GM23338 (cell line): ENCODE results near the gene HCN2. TPM values are rescaled to one million over a fixed set of nuclear protein-coding genes. Genes with fewer than 3 reads are reported as not detected.

ENCODE experiments used
- CREB1 ChIP-seq: fragments of 250-450 bp; sonication (Bioruptor Pico); IDR thresholded peaks from 2 replicates; pipeline ENCODE4 v1.5.0; 2020; ENCODE audit warnings: low read depth, mild to moderate bottlenecking, moderate library complexity
- ETS1 ChIP-seq: IDR thresholded peaks from 2 replicates; pipeline ENCODE4 v1.6.1; 2016; ENCODE audit warnings: antibody characterized with exemption
- EZH2 ChIP-seq: fragments of 200-600 bp; sonication (generic); IDR thresholded peaks from one replicate; pipeline ENCODE4 v1.8.0; 2017; ENCODE audit warnings: antibody characterized with exemption, mild to moderate bottlenecking, low read depth; ENCODE audit not compliant: unreplicated experiment
- EZH2phosphoT487 ChIP-seq: fragments of 200-600 bp; sonication (generic); IDR thresholded peaks from one replicate; pipeline ENCODE4 v1.8.1; 2018; ENCODE audit warnings: antibody characterized with exemption; ENCODE audit not compliant: unreplicated experiment
- NANOG ChIP-seq: IDR thresholded peaks from 2 replicates; pipeline ENCODE4 v1.6.1; 2016; ENCODE audit warnings: antibody characterized with exemption, borderline replicate concordance
- REST ChIP-seq: IDR thresholded peaks from one replicate; pipeline ENCODE4 v1.6.1; 2018; ENCODE audit warnings: antibody characterized with exemption; ENCODE audit not compliant: unreplicated experiment
- ZNF114 ChIP-seq: fragments of 250-450 bp; sonication (Bioruptor Pico); IDR thresholded peaks from 2 replicates; pipeline ENCODE4 v1.5.0; 2020; ENCODE audit warnings: mild to moderate bottlenecking, moderate library complexity
- ZNF331 ChIP-seq: fragments of 250-450 bp; sonication (Bioruptor Pico); IDR thresholded peaks from 2 replicates; pipeline ENCODE4 v1.5.0; 2020; ENCODE audit warnings: low read depth, mild to moderate bottlenecking, moderate library complexity
- ZNF462 ChIP-seq: fragments of 250-450 bp; sonication (Bioruptor Pico); IDR thresholded peaks from 2 replicates; pipeline ENCODE4 v1.5.0; 2020; ENCODE audit warnings: mild to moderate bottlenecking, moderate library complexity
- polyA plus RNA-seq: library from polyadenylated mRNA; unstranded; fragments of >200 nt; fragmentation: Nextera tagmentation; extraction: Ambion mirVana; gene quantifications from 2 replicates; pipeline ENCODE4 v1.2.1, GENCODE V29; 2016
- total RNA-seq: library from RNA; depleted of rRNA; stranded (reverse); fragments of >200 nt; shearing (Covaris generic); gene quantifications from 2 replicates; pipeline ENCODE4 v1.2.3, GENCODE V29; 2014

HCN2 gene
- total and polyA plus RNA-seq, 2 experiments from 2014 or later: 0.06 to 2.9 TPM

GRCh38 chr19:592101-592500, 2.4 kb downstream of the HCN2 start (continued):
- TF ChIP-seq ZNF462 (no peak), EZH2phosphoT487 (no peak), EZH2 (no peak), ZNF331 (no peak), REST (no peak), CREB1 (CRISPR knock-in tag) (no peak), ETS1 (no peak), ZNF114 (CRISPR knock-in tag) (no peak), NANOG (no peak)
